Measurements from ENCODE around the gene NPY1R.

The NPY1R gene

DNA sequence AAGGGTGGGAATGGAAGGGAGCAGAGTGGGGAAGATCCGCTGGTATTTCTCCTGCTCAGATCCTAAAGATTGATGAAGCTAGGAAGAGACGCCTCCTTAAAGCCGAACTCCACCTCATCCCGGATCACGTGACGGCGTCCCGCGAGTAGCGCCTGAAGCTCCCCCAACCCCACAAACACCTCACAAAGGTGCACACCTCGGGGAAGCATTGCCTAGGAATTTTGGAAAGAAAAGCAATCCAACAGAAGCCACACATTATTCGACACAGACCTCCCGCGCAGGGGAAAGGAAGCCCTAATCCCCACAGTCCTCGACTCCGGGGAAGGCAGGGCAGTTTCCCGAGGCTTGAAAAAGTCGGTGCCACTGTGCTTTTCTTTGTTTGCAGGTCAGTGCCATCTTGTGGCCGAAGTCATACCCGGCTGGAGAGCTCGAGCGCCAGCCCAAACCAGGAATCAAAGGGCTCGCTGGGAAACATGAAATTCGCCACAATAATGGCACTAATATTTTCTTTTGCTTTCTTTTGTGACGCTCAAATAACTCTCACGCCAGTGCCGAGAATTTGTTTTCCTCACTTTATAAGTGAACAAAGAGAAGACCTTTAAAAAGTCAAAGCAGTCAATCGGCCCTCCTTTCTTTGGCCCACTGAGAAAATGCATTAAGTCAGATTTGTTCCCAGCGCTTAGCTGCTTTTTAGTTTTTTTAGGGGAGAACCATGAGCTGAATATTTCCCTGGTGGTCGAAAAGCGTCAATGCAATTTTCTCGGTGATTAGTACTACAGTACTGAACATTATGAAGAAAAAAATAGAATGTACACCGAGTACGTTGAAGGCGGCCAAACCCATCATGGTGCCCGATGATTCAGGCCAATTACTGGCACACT is at the start of gene NPY1R:
TSS of gene NPY1R (minus strand) at position 71 of the 881 bp plus-strand sequence. CDS start 6,042 bp downstream, outside the sequence.
- Histone ChIP-seq H3K4me1 (ENCODE audit: control insufficient read depth, insufficient read depth, low read length) (no peaks in the 10 kb centered on the region), H3K9ac (ENCODE audit: low read depth, low read length) (peak within 1 kb of the TSS; percentile 63), H3K27me3 (ENCODE audit: control insufficient read depth, insufficient read depth, low read length) (peaks cover 27% of the 10 kb centered on the region), H3K9me3 (ENCODE audit: control insufficient read depth, insufficient read depth, low read length) (no peaks in the 10 kb centered on the region), H3K36me3 (ENCODE audit: control insufficient read depth, insufficient read depth, low read length) (no peaks in the 10 kb centered on the region), H3K4me3 (ENCODE audit: low read depth, low read length) (peak within 1 kb of the TSS; percentile 85)

DNA sequence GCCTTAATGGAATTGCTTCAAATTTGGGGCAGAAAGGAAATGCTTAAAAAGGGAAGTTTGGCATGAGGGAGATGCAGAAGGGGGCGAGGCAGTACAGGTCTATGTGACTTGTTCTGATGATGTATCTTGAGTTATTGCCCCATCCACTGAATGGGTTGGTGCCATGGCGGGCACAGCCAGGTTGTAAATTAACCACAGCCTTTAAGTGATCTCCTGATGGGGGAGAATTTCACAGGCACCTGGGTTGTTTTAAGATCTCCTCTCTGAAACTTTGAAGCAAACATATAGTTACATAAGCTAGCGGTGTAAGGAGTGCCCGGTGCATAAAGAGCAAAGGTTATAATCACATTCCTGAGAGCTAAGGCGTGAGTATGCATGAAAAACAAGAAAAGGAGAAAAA is 48.3 kb upstream of the NPY1R start:
- H3K27me3 ChIP-seq (ENCODE audit: control insufficient read depth, insufficient read depth, low read length): no peaks in the 10 kb centered on the region
- no peaks in the 10 kb centered on the region for H3K4me1 ChIP-seq (ENCODE audit: control insufficient read depth, insufficient read depth, low read length)
- no peak overlapping the region for H3K4me3 ChIP-seq (ENCODE audit: low read depth, low read length)
- H3K36me3 ChIP-seq (ENCODE audit: control insufficient read depth, insufficient read depth, low read length): no peaks in the 10 kb centered on the region
- no peak overlapping the region for H3K9ac ChIP-seq (ENCODE audit: low read depth, low read length)
- no peaks in the 10 kb centered on the region for H3K9me3 ChIP-seq (ENCODE audit: control insufficient read depth, insufficient read depth, low read length)

DNA sequence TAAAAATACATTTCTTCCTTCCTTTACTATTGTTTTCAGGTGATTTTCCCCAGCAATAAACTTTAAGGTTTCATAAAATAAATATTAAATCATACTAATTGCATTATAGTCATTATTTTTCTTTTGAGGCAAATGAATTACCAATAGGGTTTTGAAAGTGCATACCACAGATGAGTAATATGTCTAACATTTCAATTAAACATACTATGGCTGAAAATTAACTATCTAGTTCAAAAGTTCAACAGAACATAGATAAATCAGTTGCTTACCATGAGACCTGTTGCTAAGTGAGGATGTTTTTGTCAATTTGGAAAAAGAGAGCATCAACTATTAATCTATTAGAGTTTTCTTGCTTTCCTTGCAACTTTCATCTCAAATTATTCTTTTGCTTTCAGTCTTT is 46.3 kb upstream of the NPY1R start:
- Histone ChIP-seq H3K9me3 (ENCODE audit: control insufficient read depth, insufficient read depth, low read length) (no peaks in the 10 kb centered on the region), H3K27me3 (ENCODE audit: control insufficient read depth, insufficient read depth, low read length) (no peaks in the 10 kb centered on the region), H3K36me3 (ENCODE audit: control insufficient read depth, insufficient read depth, low read length) (no peaks in the 10 kb centered on the region), H3K9ac (ENCODE audit: low read depth, low read length) (no peak overlapping the region), H3K4me3 (ENCODE audit: low read depth, low read length) (no peak overlapping the region), H3K4me1 (ENCODE audit: control insufficient read depth, insufficient read depth, low read length) (no peaks in the 10 kb centered on the region)

DNA sequence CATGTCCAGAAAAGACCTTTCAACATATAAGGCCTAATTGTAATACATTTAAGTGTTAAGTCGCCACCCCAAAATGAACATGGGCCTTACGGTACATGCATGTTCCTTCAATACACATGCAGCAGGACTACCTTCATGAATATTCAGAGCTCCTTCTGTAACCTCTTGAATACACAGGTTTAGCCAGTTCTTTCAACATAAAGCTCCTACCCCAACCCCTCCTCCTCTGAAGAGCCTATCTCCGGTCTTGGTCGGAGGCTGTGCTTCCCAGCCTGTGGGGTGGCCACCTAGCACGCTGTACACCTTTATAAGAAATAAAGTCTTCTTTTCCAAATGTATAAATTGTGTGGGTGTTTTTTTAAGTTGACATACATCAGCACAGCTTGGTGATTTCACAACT is 39.6 kb upstream of the NPY1R start:
- Histone ChIP-seq H3K36me3 (ENCODE audit: control insufficient read depth, insufficient read depth, low read length) (no peaks in the 10 kb centered on the region), H3K4me1 (ENCODE audit: control insufficient read depth, insufficient read depth, low read length) (no peaks in the 10 kb centered on the region)

DNA sequence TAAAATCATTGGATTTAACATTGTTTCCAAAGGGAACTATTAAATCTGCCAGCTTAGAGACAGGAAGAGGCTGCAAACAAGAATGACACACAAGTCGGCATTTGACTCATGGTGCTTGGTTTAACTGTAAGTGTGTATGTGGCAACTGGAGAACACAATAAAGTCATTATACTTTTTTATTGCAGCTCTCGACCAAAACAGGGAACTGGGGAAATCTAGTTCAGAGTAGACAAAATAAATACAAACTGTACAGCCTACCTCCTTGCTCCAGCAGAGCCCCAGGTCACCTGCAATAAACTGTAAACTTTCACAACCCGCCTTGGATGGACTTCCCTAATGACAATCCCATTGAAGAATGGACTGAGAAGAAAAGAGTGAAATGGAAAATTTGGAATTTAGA is 35.3 kb upstream of the NPY1R start:
- no peak overlapping the region for H3K4me3 ChIP-seq (ENCODE audit: low read depth, low read length)
- H3K9me3 ChIP-seq (ENCODE audit: control insufficient read depth, insufficient read depth, low read length): no peaks in the 10 kb centered on the region
- no peaks in the 10 kb centered on the region for H3K27me3 ChIP-seq (ENCODE audit: control insufficient read depth, insufficient read depth, low read length)
- no peak overlapping the region for H3K9ac ChIP-seq (ENCODE audit: low read depth, low read length)
- H3K4me1 ChIP-seq (ENCODE audit: control insufficient read depth, insufficient read depth, low read length): no peaks in the 10 kb centered on the region
- no peaks in the 10 kb centered on the region for H3K36me3 ChIP-seq (ENCODE audit: control insufficient read depth, insufficient read depth, low read length)

More for the DNA sequence above, 39.6 kb upstream of the NPY1R start:
- Histone ChIP-seq H3K27me3 (ENCODE audit: control insufficient read depth, insufficient read depth, low read length) (no peaks in the 10 kb centered on the region), H3K4me3 (ENCODE audit: low read depth, low read length) (no peak overlapping the region), H3K9me3 (ENCODE audit: control insufficient read depth, insufficient read depth, low read length) (no peaks in the 10 kb centered on the region), H3K9ac (ENCODE audit: low read depth, low read length) (no peak overlapping the region)

DNA sequence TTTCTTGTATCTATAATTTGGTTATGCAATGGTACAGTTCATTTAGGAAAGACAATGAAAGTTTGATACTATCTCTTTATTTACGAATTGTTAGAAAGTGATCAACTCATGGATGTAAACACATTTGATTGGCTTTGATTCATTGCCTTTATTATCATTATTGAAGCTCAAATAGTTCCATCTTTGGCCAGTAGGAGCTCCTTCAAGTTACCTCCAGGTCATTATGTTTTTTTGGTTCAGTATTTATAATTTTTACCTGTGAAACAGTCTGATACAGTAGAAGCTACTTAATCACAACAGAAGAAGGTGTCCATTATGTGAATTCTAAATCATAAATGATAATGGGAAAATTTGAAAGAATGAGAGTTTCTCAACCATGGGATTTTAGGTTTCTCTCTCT is 23.7 kb upstream of the NPY1R start:
- H3K4me1 ChIP-seq (ENCODE audit: control insufficient read depth, insufficient read depth, low read length): no peaks in the 10 kb centered on the region
- no peaks in the 10 kb centered on the region for H3K27me3 ChIP-seq (ENCODE audit: control insufficient read depth, insufficient read depth, low read length)
- H3K9ac ChIP-seq (ENCODE audit: low read depth, low read length): no peak overlapping the region
- H3K9me3 ChIP-seq (ENCODE audit: control insufficient read depth, insufficient read depth, low read length): no peaks in the 10 kb centered on the region
- H3K36me3 ChIP-seq (ENCODE audit: control insufficient read depth, insufficient read depth, low read length): no peaks in the 10 kb centered on the region
- no peak overlapping the region for H3K4me3 ChIP-seq (ENCODE audit: low read depth, low read length)

DNA sequence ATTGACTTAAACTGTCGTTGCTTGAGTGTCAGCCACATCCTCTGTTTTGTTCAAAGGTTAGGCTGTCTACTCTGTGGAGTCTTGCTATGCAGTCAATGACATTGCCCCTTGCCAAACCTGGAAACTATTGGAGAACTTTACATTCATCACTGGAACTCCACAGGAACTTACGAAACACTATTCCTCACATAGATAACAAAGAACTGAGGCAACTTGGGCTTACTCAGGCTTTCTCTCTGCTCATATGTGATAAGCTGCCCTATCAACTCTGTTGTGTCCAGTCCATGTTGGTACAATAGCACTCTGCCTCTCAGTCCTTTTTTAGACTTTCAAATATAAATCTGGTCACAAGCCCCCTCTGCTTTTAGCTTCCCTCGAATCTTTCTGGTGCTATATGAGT is 20.7 kb upstream of the NPY1R start:
- H3K4me1 ChIP-seq (ENCODE audit: control insufficient read depth, insufficient read depth, low read length): no peaks in the 10 kb centered on the region
- no peaks in the 10 kb centered on the region for H3K36me3 ChIP-seq (ENCODE audit: control insufficient read depth, insufficient read depth, low read length)
- no peaks in the 10 kb centered on the region for H3K9me3 ChIP-seq (ENCODE audit: control insufficient read depth, insufficient read depth, low read length)
- H3K4me3 ChIP-seq (ENCODE audit: low read depth, low read length): no peak overlapping the region
- no peak overlapping the region for H3K9ac ChIP-seq (ENCODE audit: low read depth, low read length)
- no peaks in the 10 kb centered on the region for H3K27me3 ChIP-seq (ENCODE audit: control insufficient read depth, insufficient read depth, low read length)

DNA sequence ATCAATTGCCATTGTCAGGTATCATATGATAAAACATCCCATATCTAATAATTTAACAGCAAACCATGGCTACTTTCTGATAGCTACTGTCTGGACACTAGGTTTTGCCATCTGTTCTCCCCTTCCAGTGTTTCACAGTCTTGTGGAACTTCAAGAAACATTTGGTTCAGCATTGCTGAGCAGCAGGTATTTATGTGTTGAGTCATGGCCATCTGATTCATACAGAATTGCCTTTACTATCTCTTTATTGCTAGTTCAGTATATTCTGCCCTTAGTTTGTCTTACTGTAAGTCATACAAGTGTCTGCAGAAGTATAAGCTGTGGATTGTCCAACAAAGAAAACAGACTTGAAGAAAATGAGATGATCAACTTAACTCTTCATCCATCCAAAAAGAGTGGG is 18.3 kb upstream of the NPY1R start:
- H3K27me3 ChIP-seq (ENCODE audit: control insufficient read depth, insufficient read depth, low read length): no peaks in the 10 kb centered on the region
- H3K4me1 ChIP-seq (ENCODE audit: control insufficient read depth, insufficient read depth, low read length): no peaks in the 10 kb centered on the region
- no peaks in the 10 kb centered on the region for H3K9me3 ChIP-seq (ENCODE audit: control insufficient read depth, insufficient read depth, low read length)
- no peak overlapping the region for H3K9ac ChIP-seq (ENCODE audit: low read depth, low read length)
- no peak overlapping the region for H3K4me3 ChIP-seq (ENCODE audit: low read depth, low read length)
- no peaks in the 10 kb centered on the region for H3K36me3 ChIP-seq (ENCODE audit: control insufficient read depth, insufficient read depth, low read length)

DNA sequence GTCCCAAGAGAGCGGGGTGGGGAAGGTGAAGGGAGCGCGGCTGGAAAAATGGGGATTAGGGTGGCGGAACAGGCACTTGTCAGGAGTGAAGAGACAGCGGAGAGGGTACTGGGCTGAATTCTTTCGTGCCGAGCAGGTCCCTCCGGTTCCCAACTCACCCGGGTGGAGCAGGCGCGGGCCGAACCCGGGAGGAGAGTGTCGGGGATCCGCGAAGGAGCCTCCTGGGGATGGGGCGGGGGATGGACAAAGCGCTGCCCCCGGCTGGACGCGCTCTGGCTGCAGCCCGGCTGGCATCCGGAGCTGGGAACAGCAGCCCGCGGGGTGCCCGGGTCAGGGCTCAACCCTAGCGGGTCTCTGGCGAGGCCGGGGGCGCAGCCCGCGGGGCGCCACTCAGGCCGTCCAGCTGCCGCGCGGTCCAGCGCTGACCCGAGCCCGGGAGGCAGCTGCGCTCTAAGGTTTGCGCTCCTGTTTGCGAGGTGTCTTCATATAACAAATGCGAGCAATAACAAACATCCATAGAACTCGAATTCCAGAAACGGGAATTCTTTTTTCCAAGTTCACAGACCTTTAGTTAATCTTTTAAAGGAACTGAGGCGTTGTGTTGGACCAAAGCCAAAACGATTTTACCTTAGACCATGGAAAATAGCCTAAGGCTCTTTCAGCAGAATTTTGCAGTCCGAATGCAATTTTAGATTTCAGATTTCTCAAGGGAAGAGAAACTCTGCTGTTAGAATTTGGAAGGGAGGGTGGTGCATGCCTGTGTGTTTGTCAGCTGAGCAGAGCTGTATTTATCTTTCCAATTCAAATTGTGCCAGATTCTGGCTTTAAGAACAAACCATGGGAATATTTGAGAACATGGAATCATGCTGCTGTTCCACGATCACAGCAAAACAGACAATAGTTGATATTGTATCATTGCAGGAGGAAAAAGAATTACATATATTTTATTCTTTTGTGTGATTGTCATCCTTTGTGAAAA is 12.0 kb upstream of the NPY1R start:
- Histone ChIP-seq H3K4me1 (ENCODE audit: control insufficient read depth, insufficient read depth, low read length) (no peaks in the 10 kb centered on the region), H3K27me3 (ENCODE audit: control insufficient read depth, insufficient read depth, low read length) (peaks cover 38% of the 10 kb centered on the region), H3K9me3 (ENCODE audit: control insufficient read depth, insufficient read depth, low read length) (no peaks in the 10 kb centered on the region), H3K9ac (ENCODE audit: low read depth, low read length) (peak overlapping the region; percentile 67), H3K36me3 (ENCODE audit: control insufficient read depth, insufficient read depth, low read length) (no peaks in the 10 kb centered on the region), H3K4me3 (ENCODE audit: low read depth, low read length) (peak overlapping the region; percentile 78)

DNA sequence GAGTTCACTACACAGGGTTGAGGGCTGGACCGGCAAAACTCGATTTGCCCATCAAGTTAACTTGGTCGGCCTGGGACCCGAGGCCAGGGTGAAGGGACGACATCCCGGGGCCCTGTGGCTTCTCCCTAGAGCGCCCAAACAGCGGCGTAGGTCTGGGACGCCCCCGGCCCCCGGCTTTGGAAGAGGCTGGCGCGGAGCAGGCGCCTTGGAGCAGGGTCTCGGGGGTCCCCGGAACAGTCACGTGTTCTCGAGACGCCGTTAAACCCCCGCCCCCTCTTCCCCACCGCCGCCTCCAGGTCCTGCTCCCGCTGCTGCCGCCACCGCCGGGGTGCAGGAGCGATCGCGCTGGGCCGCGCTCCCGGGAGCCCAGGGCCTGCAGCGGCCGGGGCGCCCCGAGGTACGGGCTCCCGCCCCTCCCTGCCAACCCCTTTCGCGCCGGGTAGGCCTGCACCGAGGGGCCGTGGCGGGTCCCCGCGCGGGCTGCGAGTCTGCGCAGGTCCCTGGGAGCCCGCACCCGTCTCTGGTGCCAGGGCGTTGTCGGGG is 11.3 kb upstream of the NPY1R start, which contains the start of gene NPY5R:
TSS of gene NPY5R (plus strand) at position 289 of the 543 bp plus-strand sequence. CDS start 6,382 bp downstream, outside the sequence.
- H3K27me3 ChIP-seq (ENCODE audit: control insufficient read depth, insufficient read depth, low read length): peaks cover 38% of the 10 kb centered on the region
- H3K4me1 ChIP-seq (ENCODE audit: control insufficient read depth, insufficient read depth, low read length): no peaks in the 10 kb centered on the region
- H3K4me3 ChIP-seq (ENCODE audit: low read depth, low read length): peak within 1 kb of the TSS; percentile 78
- peak within 1 kb of the TSS; percentile 67 for H3K9ac ChIP-seq (ENCODE audit: low read depth, low read length)
- H3K9me3 ChIP-seq (ENCODE audit: control insufficient read depth, insufficient read depth, low read length): no peaks in the 10 kb centered on the region
- no peaks in the 10 kb centered on the region for H3K36me3 ChIP-seq (ENCODE audit: control insufficient read depth, insufficient read depth, low read length)

DNA sequence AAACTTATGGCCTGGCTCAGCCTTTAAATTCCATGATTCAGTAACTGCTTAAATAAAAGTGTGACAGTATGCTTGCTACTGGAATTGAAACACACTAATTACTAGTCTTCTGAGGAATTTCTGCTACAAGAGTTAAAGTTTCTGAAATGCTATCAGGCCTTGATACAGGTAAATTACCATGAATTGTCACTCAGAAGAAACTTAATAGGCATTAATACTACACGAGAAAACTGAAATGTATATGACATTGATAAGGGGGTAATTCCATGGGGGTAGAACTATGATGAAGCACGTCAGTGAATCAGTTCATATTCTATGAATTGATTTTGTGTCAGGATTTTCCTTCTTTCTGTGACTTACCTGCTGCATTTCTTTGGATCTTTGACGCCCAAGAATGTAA is 3.0 kb upstream of the NPY1R start:
- Histone ChIP-seq H3K36me3 (ENCODE audit: control insufficient read depth, insufficient read depth, low read length) (no peaks in the 10 kb centered on the region), H3K9me3 (ENCODE audit: control insufficient read depth, insufficient read depth, low read length) (no peaks in the 10 kb centered on the region)

More for the DNA sequence above, 3.0 kb upstream of the NPY1R start:
- Histone ChIP-seq H3K9ac (ENCODE audit: low read depth, low read length) (no peak overlapping the region), H3K27me3 (ENCODE audit: control insufficient read depth, insufficient read depth, low read length) (peaks cover 21% of the 10 kb centered on the region), H3K4me1 (ENCODE audit: control insufficient read depth, insufficient read depth, low read length) (no peaks in the 10 kb centered on the region), H3K4me3 (ENCODE audit: low read depth, low read length) (no peak overlapping the region)

All from iPS-15b (cell line).